ENCODE results near the gene DENND4C.
"Not testable (repeated sequence)": the region's sequence is repeated elsewhere in the genome, so short reads cannot be mapped to it uniquely, and the experiment has no call there.

DENND4C gene

GRCh38 chr9:19252174-19252884 is 21.8 kb downstream of the DENND4C start:
- DNase-seq (ENCODE audit: low spot score) = no peak
- no peak for TF ChIP-seq CTCF (IDR thresholded peaks at IDR 0.05; ENCODE audit: extremely low read depth, missing control alignments)

GRCh38 chr9:19252885-19253219 is 22.4 kb downstream of the DENND4C start:
- TF ChIP-seq CTCF (IDR thresholded peaks at IDR 0.05; ENCODE audit: extremely low read depth, missing control alignments) = no peak
- DNase-seq (ENCODE audit: low spot score) = no peak

GRCh38 chr9:19255112-19255511 is 24.6 kb downstream of the DENND4C start:
- no peak for DNase-seq (ENCODE audit: low spot score)
- TF ChIP-seq CTCF (IDR thresholded peaks at IDR 0.05; ENCODE audit: extremely low read depth, missing control alignments) = no peak

GRCh38 chr9:19255821-19256220 is 25.3 kb downstream of the DENND4C start:
- DNase-seq (ENCODE audit: low spot score) = no peak
- no peak for TF ChIP-seq CTCF (IDR thresholded peaks at IDR 0.05; ENCODE audit: extremely low read depth, missing control alignments)

- not testable (repeated sequence) for DNase-seq (ENCODE audit: low spot score)
Observed at GRCh38 chr9:19259665-19260255, 29.3 kb downstream of the DENND4C start.

GRCh38 chr9:19265602-19266001 is 35.1 kb downstream of the DENND4C start:
- DNase-seq (ENCODE audit: low spot score) = not testable (repeated sequence)

- not testable (repeated sequence) for DNase-seq (ENCODE audit: low spot score)
Observed at GRCh38 chr9:19266778-19267384, 36.4 kb downstream of the DENND4C start.

GRCh38 chr9:19269582-19269981 is 39.1 kb downstream of the DENND4C start:
- DNase-seq (ENCODE audit: low spot score) = no peak
- no peak for TF ChIP-seq CTCF (IDR thresholded peaks at IDR 0.05; ENCODE audit: extremely low read depth, missing control alignments)

GRCh38 chr9:19270421-19270949 is 40.0 kb downstream of the DENND4C start:
- DNase-seq (ENCODE audit: low spot score) = no peak
- no peak for TF ChIP-seq CTCF (IDR thresholded peaks at IDR 0.05; ENCODE audit: extremely low read depth, missing control alignments)
